A549 (cell line): ENCODE data around the gene CFD. TPM values are rescaled to one million over a fixed set of nuclear protein-coding genes. Genes with fewer than 3 reads are reported as not detected.
"Not testable (repeated sequence)": the region's sequence is repeated elsewhere in the genome, so short reads cannot be mapped to it uniquely, and the experiment has no call there.

ENCODE experiments used
- ATAC-seq, 2 experiments: fragments of 200-7000 bp in 1 of 2; fragments of >200 bp in 1 of 2; cut with Nextera tagmentation in 1 of 2; cut with Tn5 transposase in 1 of 2; 3 replicates each; pipeline versions ENCODE4 v1.8.0 to v1.9.1; 2018 to 2020; ENCODE audit warnings: mild to moderate bottlenecking in 1 of 2, moderate library complexity in 1 of 2
- CTCF ChIA-PET: fragments of 300-600 bp; sonication (Branson Sonifier 250); formaldehyde crosslinking; extraction: SDS; loops from one replicate; lab custom pipeline; 2021; ENCODE audit warnings: antibody characterized with exemption, inconsistent platforms; lab: Yijun Ruan, JAX
- POLR2A ChIA-PET: fragments of 350-600 bp; formaldehyde crosslinking; extraction: SDS; loops from one replicate; lab custom pipeline; 2021; ENCODE audit warnings: antibody characterized with exemption, inconsistent platforms; lab: Yijun Ruan, JAX
- DNase-seq, 2 experiments: peaks; one replicate each; pipeline versions ENCODE4 v3.0.0 to v3.0.0-alpha.2; 2011 to 2016; ENCODE audit warnings: low read depth in 1 of 2, low spot score in 1 of 2
- FAIRE-seq: peaks from 2 replicates; lab custom pipeline; 2011; peaks lifted over from hg19 to GRCh38; lab: Jason Lieb, UNC
- H3K27ac ChIP-seq, 2 experiments: fragments of >200 bp; sonication (Bioruptor Twin); formaldehyde crosslinking; 3 replicates each; pipeline ENCODE4 v1.5.1; 2016 to 2017
- H3K4me1 ChIP-seq: fragments of >200 bp; sonication (Bioruptor Twin); formaldehyde crosslinking; 3 replicates; pipeline ENCODE4 v1.6.1; 2016
- H3K4me2 ChIP-seq: fragments of >200 bp; sonication (Bioruptor Twin); formaldehyde crosslinking; 3 replicates; pipeline ENCODE4 v1.6.1; 2016
- H3K4me3 ChIP-seq: fragments of >200 bp; sonication (Bioruptor Twin); formaldehyde crosslinking; 3 replicates; pipeline ENCODE4 v1.5.1; 2016
- H3K9me3 ChIP-seq: fragments of >200 bp; sonication (Bioruptor Twin); formaldehyde crosslinking; 3 replicates; pipeline ENCODE4 v1.6.1; 2016
- BHLHE40 ChIP-seq: IDR thresholded peaks from 2 replicates; pipeline ENCODE4 v1.6.1; 2012; ENCODE audit warnings: low read depth, low read length, inconsistent platforms
- CBX8 ChIP-seq: fragments of 200-600 bp; sonication (generic); IDR thresholded peaks from 2 replicates; pipeline ENCODE4 v1.6.1; 2016
- GATA3 ChIP-seq: IDR thresholded peaks from 2 replicates; pipeline ENCODE4 v1.6.1; 2012; ENCODE audit warnings: borderline replicate concordance
- HDAC2 ChIP-seq: fragments of 200-600 bp; sonication (generic); IDR thresholded peaks from 2 replicates; pipeline ENCODE4 v1.6.1; 2016
- HEYL ChIP-seq: fragments of 250-450 bp; sonication (Bioruptor Pico); IDR thresholded peaks from 2 replicates; pipeline ENCODE4 v1.8.0; 2021; ENCODE audit warnings: mild to moderate bottlenecking, moderate library complexity
- HMGXB4 ChIP-seq: fragments of 250-450 bp; sonication (Bioruptor Pico); IDR thresholded peaks from 2 replicates; pipeline ENCODE4 v1.5.0; 2021; ENCODE audit warnings: mild to moderate bottlenecking, moderate library complexity, borderline replicate concordance
- KDM1A ChIP-seq: fragments of 200-600 bp; sonication (generic); IDR thresholded peaks from 2 replicates; pipeline ENCODE4 v1.6.1; 2016; ENCODE audit warnings: low read depth, mild to moderate bottlenecking
- NFE2L2 ChIP-seq: fragments of 150-350 bp; conservative IDR thresholded peaks from 2 replicates; pipeline ENCODE4 v1.6.1; 2014; ENCODE audit warnings: low read length
- NR3C1 ChIP-seq: fragments of >200 bp; sonication (Bioruptor Twin); formaldehyde crosslinking; IDR thresholded peaks from 3 replicates; pipeline ENCODE4 v1.6.1; 2017
- PHF8 ChIP-seq: fragments of 200-600 bp; sonication (generic); IDR thresholded peaks from 2 replicates; pipeline ENCODE4 v1.6.1; 2016; ENCODE audit warnings: low read depth, mild to moderate bottlenecking, antibody characterized with exemption, moderate library complexity, borderline replicate concordance
- POLR2A ChIP-seq: IDR thresholded peaks from 2 replicates; pipeline ENCODE4 v1.6.1; 2012; ENCODE audit warnings: mild to moderate bottlenecking, low read length
- SREBF2 ChIP-seq: fragments of 450-650 bp; IDR thresholded peaks from 2 replicates; pipeline ENCODE4 v1.6.1; 2014; ENCODE audit warnings: mild to moderate bottlenecking, moderate library complexity
- TFCP2L1 ChIP-seq: fragments of 250-450 bp; sonication (Bioruptor Pico); IDR thresholded peaks from 2 replicates; pipeline ENCODE4 v1.5.0; 2021; ENCODE audit warnings: mild to moderate bottlenecking
- ZNF302 ChIP-seq: fragments of 250-450 bp; sonication (Bioruptor Pico); IDR thresholded peaks from 2 replicates; pipeline ENCODE4 v1.9.0; 2021; ENCODE audit warnings: inconsistent platforms, mild to moderate bottlenecking, moderate library complexity
- WGBS: methylation state at CpG from one replicate; pipeline ENCODE4 v1.1.6; 2017; ENCODE audit errors: missing lambda C conversion rate; 5-methylcytosine and 5-hydroxymethylcytosine counted together
- polyA plus RNA-seq, 4 experiments: library from polyadenylated mRNA; depleted of rRNA in 3 of 4; stranded (reverse); fragments of >200 nt; fragmentation: RNase III in 1 of 4; extraction: RNeasy Plus Mini Kit Qiagen cat#74134 plus additional on column Dnase treatment in 1 of 4; gene quantifications; 2 replicates in 3 of 4; 3 replicates in 1 of 4; pipeline ENCODE4 v1.2.3, GENCODE V29; 2011 to 2017
- TF ChIP-seq, protein P1 (sequence below): fragments of 450-650 bp; IDR thresholded peaks from 2 replicates; pipeline ENCODE4 v1.6.1; 2014; ENCODE audit warnings: antibody characterized with exemption
- TF ChIP-seq, protein P2 (sequence below): fragments of 200-600 bp; sonication (generic); IDR thresholded peaks from 2 replicates; pipeline ENCODE4 v1.6.1; 2016; ENCODE audit warnings: antibody characterized with exemption, mild to moderate bottlenecking, moderate library complexity

CFD gene
- polyA plus RNA-seq, 2 of the 4 experiments (the other 2 are of a cell fraction), result 7.6 to 14.3 TPM

DNA sequence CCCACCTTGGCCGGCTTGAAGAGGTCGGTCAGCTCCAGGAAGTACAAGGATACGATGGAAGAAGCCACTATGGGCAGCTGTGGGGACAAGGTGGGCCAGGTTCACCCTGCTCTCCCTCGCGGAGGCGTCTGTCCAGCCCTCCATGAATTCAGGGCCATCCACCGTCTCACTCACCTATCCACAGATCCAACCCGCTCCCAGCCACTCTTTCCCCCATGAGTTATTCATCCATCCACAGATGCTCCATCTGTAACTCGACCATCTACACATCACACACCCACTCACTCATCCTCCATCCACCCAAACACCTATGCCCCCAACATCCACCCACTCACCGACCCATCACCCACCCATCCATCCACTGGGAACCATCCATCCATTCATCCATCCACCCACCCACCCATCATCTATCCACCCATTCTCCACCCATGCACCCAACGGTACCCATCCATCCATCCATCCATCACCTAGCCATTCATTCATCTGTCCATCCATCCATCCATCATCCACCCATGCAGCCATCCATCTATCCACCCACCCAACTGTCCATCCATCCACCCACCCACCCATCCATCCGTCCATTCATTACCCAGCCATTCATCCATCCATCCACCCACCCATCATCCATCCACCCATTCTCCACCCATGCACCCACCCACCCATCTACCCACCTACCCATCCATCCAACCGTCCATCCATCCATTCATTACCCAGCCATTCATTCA lies 43.5 kb upstream of the CFD start:
- WGBS, result 94% methylated on average over 12 of the region's 13 CpGs
- POLR2A ChIA-PET, result no interaction called here
- H3K4me1 ChIP-seq, result no peaks in the 10 kb centered on the region
- TF ChIP-seq PHF8 (no peak), NFE2L2 (no peak), BHLHE40 (no peak), HDAC2 (no peak), ZNF302 (CRISPR knock-in tag) (no peak), POLR2A (no peak), NR3C1 (no peak), SREBF2 (no peak), HEYL (CRISPR knock-in tag) (no peak), HMGXB4 (CRISPR knock-in tag) (no peak), KDM1A (no peak), CBX8 (no peak), GATA3 (no peak)
- TF ChIP-seq, protein P1, sequence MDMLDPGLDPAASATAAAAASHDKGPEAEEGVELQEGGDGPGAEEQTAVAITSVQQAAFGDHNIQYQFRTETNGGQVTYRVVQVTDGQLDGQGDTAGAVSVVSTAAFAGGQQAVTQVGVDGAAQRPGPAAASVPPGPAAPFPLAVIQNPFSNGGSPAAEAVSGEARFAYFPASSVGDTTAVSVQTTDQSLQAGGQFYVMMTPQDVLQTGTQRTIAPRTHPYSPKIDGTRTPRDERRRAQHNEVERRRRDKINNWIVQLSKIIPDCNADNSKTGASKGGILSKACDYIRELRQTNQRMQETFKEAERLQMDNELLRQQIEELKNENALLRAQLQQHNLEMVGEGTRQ, result no peak
- TF ChIP-seq, protein P2, sequence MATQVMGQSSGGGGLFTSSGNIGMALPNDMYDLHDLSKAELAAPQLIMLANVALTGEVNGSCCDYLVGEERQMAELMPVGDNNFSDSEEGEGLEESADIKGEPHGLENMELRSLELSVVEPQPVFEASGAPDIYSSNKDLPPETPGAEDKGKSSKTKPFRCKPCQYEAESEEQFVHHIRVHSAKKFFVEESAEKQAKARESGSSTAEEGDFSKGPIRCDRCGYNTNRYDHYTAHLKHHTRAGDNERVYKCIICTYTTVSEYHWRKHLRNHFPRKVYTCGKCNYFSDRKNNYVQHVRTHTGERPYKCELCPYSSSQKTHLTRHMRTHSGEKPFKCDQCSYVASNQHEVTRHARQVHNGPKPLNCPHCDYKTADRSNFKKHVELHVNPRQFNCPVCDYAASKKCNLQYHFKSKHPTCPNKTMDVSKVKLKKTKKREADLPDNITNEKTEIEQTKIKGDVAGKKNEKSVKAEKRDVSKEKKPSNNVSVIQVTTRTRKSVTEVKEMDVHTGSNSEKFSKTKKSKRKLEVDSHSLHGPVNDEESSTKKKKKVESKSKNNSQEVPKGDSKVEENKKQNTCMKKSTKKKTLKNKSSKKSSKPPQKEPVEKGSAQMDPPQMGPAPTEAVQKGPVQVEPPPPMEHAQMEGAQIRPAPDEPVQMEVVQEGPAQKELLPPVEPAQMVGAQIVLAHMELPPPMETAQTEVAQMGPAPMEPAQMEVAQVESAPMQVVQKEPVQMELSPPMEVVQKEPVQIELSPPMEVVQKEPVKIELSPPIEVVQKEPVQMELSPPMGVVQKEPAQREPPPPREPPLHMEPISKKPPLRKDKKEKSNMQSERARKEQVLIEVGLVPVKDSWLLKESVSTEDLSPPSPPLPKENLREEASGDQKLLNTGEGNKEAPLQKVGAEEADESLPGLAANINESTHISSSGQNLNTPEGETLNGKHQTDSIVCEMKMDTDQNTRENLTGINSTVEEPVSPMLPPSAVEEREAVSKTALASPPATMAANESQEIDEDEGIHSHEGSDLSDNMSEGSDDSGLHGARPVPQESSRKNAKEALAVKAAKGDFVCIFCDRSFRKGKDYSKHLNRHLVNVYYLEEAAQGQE, result no peak
- no peaks in the 10 kb centered on the region for H3K9me3 ChIP-seq
- DNase-seq, result no peak
- H3K4me3 ChIP-seq, result no peak overlapping the region
- FAIRE-seq, result no peak
- peak; percentile 6 to 16; a peak in 4 of 6 replicates for ATAC-seq
- no peak overlapping the region for H3K4me2 ChIP-seq
- no peak overlapping the region for H3K27ac ChIP-seq
- CTCF ChIA-PET, result interaction anchor here (1.1 kb wide), 1 partner anchor 17 kb away, joined by 4 read pairs; no protein-coding TSS in a partner anchor

DNA sequence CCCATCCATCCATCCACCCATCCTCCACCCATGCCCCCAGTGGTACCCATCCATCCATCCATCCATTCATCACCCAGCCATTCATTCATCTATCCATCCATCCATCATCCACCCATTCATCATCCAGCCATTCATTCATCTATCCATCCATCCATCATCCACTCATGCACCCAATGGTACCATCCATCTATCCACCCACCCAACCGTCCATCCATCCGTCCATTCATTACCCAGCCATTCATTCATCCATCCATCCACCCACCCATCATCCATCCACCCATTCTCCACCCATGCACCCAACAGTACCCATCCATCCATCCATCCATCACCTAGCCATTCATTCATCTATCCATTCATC lies 43.0 kb upstream of the CFD start:
- ATAC-seq, result peak in 1 of 2 experiments; percentile 1; a peak in 1 of 6 replicates
- H3K4me1 ChIP-seq, result no peaks in the 10 kb centered on the region
- no peaks in the 10 kb centered on the region for H3K9me3 ChIP-seq
- no peak overlapping the region for H3K27ac ChIP-seq
- ChIA-PET POLR2A (no interaction called here), CTCF (no interaction called here)
- WGBS, result 93% methylated on average over 2 of the region's 2 CpGs
- no peak for DNase-seq
- H3K4me2 ChIP-seq, result no peak overlapping the region
- FAIRE-seq, result no peak
- TF ChIP-seq HDAC2, result no peak
- TF ChIP-seq TFCP2L1, result no peak
- no peak overlapping the region for H3K4me3 ChIP-seq

DNA sequence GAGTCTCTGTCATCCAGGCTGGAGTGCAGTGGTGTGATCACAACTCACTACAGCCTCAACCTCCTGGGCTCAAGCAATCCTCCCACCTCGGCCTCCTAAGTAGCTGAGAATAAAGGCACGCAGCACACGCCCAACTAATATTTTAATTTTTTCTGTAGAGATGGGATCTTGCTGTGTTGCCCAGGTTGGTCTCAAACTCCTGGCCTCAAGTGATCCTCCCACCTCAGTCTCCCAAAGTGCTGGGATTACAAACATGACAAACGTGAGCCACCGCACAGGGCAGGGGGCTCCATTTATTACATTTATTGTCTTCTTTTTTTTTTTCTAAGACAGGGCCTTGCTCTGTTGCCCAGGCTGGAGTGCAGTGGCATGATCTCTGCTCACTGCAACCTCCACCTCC lies 39.3 kb upstream of the CFD start:
- DNase-seq, ATAC-seq, H3K4me3 ChIP-seq, H3K9me3 ChIP-seq, H3K4me2 ChIP-seq, POLR2A ChIA-PET, H3K4me1 ChIP-seq, FAIRE-seq, H3K27ac ChIP-seq: not testable (repeated sequence)
- CTCF ChIA-PET, result interaction anchor here (0.6 kb wide), 1 partner anchor 158 kb away, joined by 3 read pairs; no protein-coding TSS in a partner anchor
- 76% methylated on average over 5 of the region's 5 CpGs for WGBS
